ENCODE results near the gene ZMIZ1.

The ZMIZ1 gene

GRCh38 chr10:79207726-79208125, 139.0 kb downstream of the ZMIZ1 start:
- no peak for DNase-seq (ENCODE audit: low read depth)
- no peak for TF ChIP-seq CTCF (conservative IDR thresholded peaks at IDR 0.05; ENCODE audit: low read depth, low read length)
- no peak overlapping the region for H3K4me3 ChIP-seq (ENCODE audit: low read length)

- H3K4me3 ChIP-seq (ENCODE audit: low read length), result no peak overlapping the region
- TF ChIP-seq CTCF (conservative IDR thresholded peaks at IDR 0.05; ENCODE audit: low read depth, low read length), result no peak
- no peak for DNase-seq (ENCODE audit: low read depth)
Measured at GRCh38 chr10:79208251-79208983, 139.7 kb downstream of the ZMIZ1 start.

GRCh38 chr10:79209340-79209739, 140.6 kb downstream of the ZMIZ1 start:
- no peak overlapping the region for H3K4me3 ChIP-seq (ENCODE audit: low read length)
- no peak for DNase-seq (ENCODE audit: low read depth)
- no peak for TF ChIP-seq CTCF (conservative IDR thresholded peaks at IDR 0.05; ENCODE audit: low read depth, low read length)

- TF ChIP-seq CTCF (conservative IDR thresholded peaks at IDR 0.05; ENCODE audit: low read depth, low read length), result no peak
- DNase-seq (ENCODE audit: low read depth), result no peak
Measured at GRCh38 chr10:79209831-79210230, 141.1 kb downstream of the ZMIZ1 start.

GRCh38 chr10:79210672-79211071, 141.9 kb downstream of the ZMIZ1 start:
- TF ChIP-seq CTCF (conservative IDR thresholded peaks at IDR 0.05; ENCODE audit: low read depth, low read length), result no peak
- DNase-seq (ENCODE audit: low read depth), result no peak
- H3K4me3 ChIP-seq (ENCODE audit: low read length), result no peak overlapping the region

More at GRCh38 chr10:79209831-79210230, 141.1 kb downstream of the ZMIZ1 start:
- no peak overlapping the region for H3K4me3 ChIP-seq (ENCODE audit: low read length)

- no peak for DNase-seq (ENCODE audit: low read depth)
- no peak overlapping the region for H3K4me3 ChIP-seq (ENCODE audit: low read length)
- TF ChIP-seq CTCF (conservative IDR thresholded peaks at IDR 0.05; ENCODE audit: low read depth, low read length), result no peak
Measured at GRCh38 chr10:79211616-79212015, 142.8 kb downstream of the ZMIZ1 start.

- DNase-seq (ENCODE audit: low read depth), result no peak
- no peak for TF ChIP-seq CTCF (conservative IDR thresholded peaks at IDR 0.05; ENCODE audit: low read depth, low read length)
- H3K4me3 ChIP-seq (ENCODE audit: low read length), result no peak overlapping the region
Measured at GRCh38 chr10:79215531-79215930, 146.8 kb downstream of the ZMIZ1 start.

All from retinal pigment epithelial cell (primary cell).